ENCODE data around the gene RNF208. TPM values are rescaled to one million over a fixed set of nuclear protein-coding genes. Genes with fewer than 3 reads are reported as not detected.
"Not testable (repeated sequence)": the region's sequence is repeated elsewhere in the genome, so short reads cannot be mapped to it uniquely, and the experiment has no call there.

The RNF208 gene
- total and polyA plus RNA-seq, 4 donors: 0.28 to 7.1 (median 2.6) TPM

- H3K4me1 ChIP-seq (ENCODE audit: control insufficient read depth in 4 of 4, insufficient read depth in 4 of 4, low read length in 3 of 4): peaks cover 2 to 35% (median 16%) of the 10 kb centered on the region in 4 donors
Measured at GRCh38 chr9:137243266-137243625, 21.2 kb upstream of the RNF208 start.

GRCh38 chr9:137242269-137243203 lies 20.5 kb upstream of the RNF208 start:
- TF ChIP-seq FOXA1 (IDR thresholded peaks at IDR 0.05) (no peak), CTCF (IDR thresholded peaks at IDR 0.05; ENCODE audit: low read depth, low read length, missing input control) (no peak), JUND (IDR thresholded peaks at IDR 0.05) (no peak), ZBTB33 (IDR thresholded peaks at IDR 0.05) (no peak)
- peak overlapping the region; percentile 66 to 75 for H3K27ac ChIP-seq (ENCODE audit: low read depth in 1 of 2, low read length in 2 of 2)
- no peaks in the 10 kb centered on the region for H3K27me3 ChIP-seq (ENCODE audit: control insufficient read depth in 4 of 4, insufficient read depth in 4 of 4, low read length in 3 of 4)
- 75% methylated on average over 36 of the region's 36 CpGs for WGBS
- no peaks in the 10 kb centered on the region for H3K9me3 ChIP-seq (ENCODE audit: control insufficient read depth in 4 of 4, low read length in 3 of 4)
- H3K9ac ChIP-seq (ENCODE audit: low read depth in 1 of 2, low read length in 2 of 2): peak overlapping the region in 1 of 2 donors; percentile 82
- H3K36me3 ChIP-seq (ENCODE audit: control insufficient read depth in 4 of 4, insufficient read depth in 3 of 4, low read depth in 1 of 4, low read length in 3 of 4): peaks cover 0 to 11% (median 5%) of the 10 kb centered on the region in 4 donors
- peaks cover 2 to 42% (median 16%) of the 10 kb centered on the region in 4 donors for H3K4me1 ChIP-seq (ENCODE audit: control insufficient read depth in 4 of 4, insufficient read depth in 4 of 4, low read length in 3 of 4)
- DNase-seq (ENCODE audit: low spot score): no peak
- peak overlapping the region; percentile 77 to 97 (median 88) for H3K4me3 ChIP-seq (ENCODE audit: low read depth in 1 of 3, low read length in 3 of 3)

More at GRCh38 chr9:137243266-137243625, 21.2 kb upstream of the RNF208 start:
- WGBS: 93% methylated on average over 18 of the region's 18 CpGs
- H3K27me3 ChIP-seq (ENCODE audit: control insufficient read depth in 4 of 4, insufficient read depth in 4 of 4, low read length in 3 of 4); H3K4me3 ChIP-seq (ENCODE audit: low read depth in 1 of 3, low read length in 3 of 3); H3K27ac ChIP-seq (ENCODE audit: low read depth in 1 of 2, low read length in 2 of 2); H3K9ac ChIP-seq (ENCODE audit: low read depth in 1 of 2, low read length in 2 of 2); H3K9me3 ChIP-seq (ENCODE audit: control insufficient read depth in 4 of 4, low read length in 3 of 4); DNase-seq (ENCODE audit: low spot score): not testable (repeated sequence)
- H3K36me3 ChIP-seq (ENCODE audit: control insufficient read depth in 4 of 4, insufficient read depth in 3 of 4, low read depth in 1 of 4, low read length in 3 of 4): peaks cover 0 to 11% (median 5%) of the 10 kb centered on the region in 4 donors

GRCh38 chr9:137241490-137242268 lies 19.6 kb upstream of the RNF208 start:
- Histone ChIP-seq H3K4me1 (ENCODE audit: control insufficient read depth in 4 of 4, insufficient read depth in 4 of 4, low read length in 3 of 4) (peaks cover 3 to 42% (median 17%) of the 10 kb centered on the region in 4 donors), H3K9ac (ENCODE audit: low read depth in 1 of 2, low read length in 2 of 2) (peak overlapping the region in 1 of 2 donors; percentile 82), H3K4me3 (ENCODE audit: low read depth in 1 of 3, low read length in 3 of 3) (peak overlapping the region; percentile 77 to 97 (median 88)), H3K27me3 (ENCODE audit: control insufficient read depth in 4 of 4, insufficient read depth in 4 of 4, low read length in 3 of 4) (no peaks in the 10 kb centered on the region), H3K9me3 (ENCODE audit: control insufficient read depth in 4 of 4, low read length in 3 of 4) (no peaks in the 10 kb centered on the region), H3K27ac (ENCODE audit: low read depth in 1 of 2, low read length in 2 of 2) (peak overlapping the region; percentile 66 to 80), H3K36me3 (ENCODE audit: control insufficient read depth in 4 of 4, insufficient read depth in 3 of 4, low read depth in 1 of 4, low read length in 3 of 4) (peaks cover 0 to 11% (median 5%) of the 10 kb centered on the region in 4 donors)
- no peak for TF ChIP-seq JUND (IDR thresholded peaks at IDR 0.05)
- no peak for TF ChIP-seq RAD21 (IDR thresholded peaks at IDR 0.05)
- TF ChIP-seq NR2F2 (IDR thresholded peaks at IDR 0.05): no peak
- TF ChIP-seq ATF3 (IDR thresholded peaks at IDR 0.05): no peak
- no peak for TF ChIP-seq FOXA2 (IDR thresholded peaks at IDR 0.05)
- peak; percentile 16 to 48 for TF ChIP-seq HNF4A (conservative IDR thresholded peaks at IDR 0.05)
- WGBS: under 1% methylated on average over 83 of the region's 83 CpGs
- DNase-seq (ENCODE audit: low spot score): peak; percentile 73
